Stimulated activated CD4-positive, alpha-beta T cell treated with anti-CD3 and anti-CD28 coated beads, Interleukin-1b, Interleukin-23, amount 100 ng/mL, for 48 hours (primary cell): Measurements from ENCODE around the gene TMEM125.

Source experiments
- DNase-seq: peaks from one replicate; pipeline ENCODE4 v3.0.0-alpha.2; 2020

Gene TMEM125

GRCh38 chr1:43274804-43275180 lies 5.0 kb downstream of the TMEM125 start:
- no peak for DNase-seq

DNA sequence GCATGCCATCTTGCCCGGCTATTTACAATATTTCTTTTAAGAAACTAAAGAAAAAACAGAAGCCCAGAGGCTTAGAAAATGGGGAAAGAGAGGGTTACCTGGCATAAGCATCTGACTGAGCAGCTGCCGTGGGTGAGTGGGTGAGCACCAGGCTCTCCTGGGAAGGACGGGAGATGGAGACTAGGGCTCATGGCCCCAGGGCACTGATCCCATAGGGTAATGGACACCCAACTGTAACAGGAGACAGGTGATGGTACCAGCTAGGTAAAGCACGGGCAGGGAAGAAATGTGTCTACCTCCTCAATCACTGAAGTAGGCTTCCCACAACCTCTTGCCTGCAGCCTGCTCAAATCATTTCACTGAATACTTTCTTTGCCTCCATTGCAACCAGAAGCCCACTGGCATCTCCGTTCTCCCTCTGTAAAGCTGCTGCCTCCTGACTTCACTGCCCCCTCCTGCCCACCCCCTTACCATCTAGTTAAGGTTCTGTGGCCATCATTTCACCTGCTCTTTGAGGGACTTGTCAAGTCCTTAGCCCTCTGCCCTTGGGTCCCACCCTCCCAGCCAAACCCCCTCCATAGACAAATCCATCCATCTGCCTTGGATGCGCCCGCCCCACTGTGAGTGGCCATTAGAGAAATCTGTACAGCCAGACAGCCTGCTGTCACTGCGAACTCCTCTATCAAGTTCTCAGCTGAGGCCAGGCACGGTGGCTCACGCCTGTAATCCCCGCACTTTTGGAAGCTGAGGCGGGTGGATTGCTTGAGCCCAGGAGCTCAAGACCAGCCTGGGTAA lies 6.2 kb downstream of the TMEM125 start:
- DNase-seq, result no peak

GRCh38 chr1:43276673-43277072 lies 6.9 kb downstream of the TMEM125 start:
- DNase-seq, result no peak

DNA sequence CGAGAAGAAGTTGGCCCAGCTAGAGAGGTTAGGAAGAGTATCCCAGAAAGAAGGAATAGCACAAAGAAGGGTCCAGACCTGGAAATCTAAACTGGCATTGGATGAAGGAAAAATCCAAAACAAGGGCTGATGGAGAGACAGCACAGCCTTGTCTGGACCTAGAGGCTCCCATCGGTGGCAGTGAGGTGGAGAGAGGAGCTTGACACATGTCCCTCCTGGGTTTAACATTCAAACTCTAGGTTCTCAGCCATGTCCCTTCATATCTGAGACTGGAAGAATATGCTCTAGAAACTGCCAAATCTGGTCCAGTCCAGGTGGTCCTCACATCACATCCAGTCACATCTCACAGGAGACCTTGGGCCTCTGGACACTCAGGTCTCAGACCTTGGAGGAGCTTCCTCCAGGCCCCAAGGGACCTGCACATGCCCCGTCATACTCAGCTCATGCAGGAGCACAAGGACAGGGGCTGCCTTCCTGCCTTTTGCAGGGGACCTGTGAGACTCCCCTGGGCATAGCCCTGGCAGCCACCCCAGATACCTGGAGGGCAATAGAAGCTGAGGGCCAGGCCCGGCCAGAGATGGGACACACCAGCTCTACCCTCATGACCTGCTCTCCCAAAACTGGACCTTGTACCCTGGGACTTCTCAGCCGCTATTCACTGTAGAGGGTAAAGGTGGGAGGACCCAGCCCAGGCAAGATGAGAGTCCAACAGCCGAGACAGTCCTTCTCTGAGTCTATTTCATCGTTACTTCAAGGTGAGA lies 7.5 kb downstream of the TMEM125 start:
- no peak for DNase-seq

DNA sequence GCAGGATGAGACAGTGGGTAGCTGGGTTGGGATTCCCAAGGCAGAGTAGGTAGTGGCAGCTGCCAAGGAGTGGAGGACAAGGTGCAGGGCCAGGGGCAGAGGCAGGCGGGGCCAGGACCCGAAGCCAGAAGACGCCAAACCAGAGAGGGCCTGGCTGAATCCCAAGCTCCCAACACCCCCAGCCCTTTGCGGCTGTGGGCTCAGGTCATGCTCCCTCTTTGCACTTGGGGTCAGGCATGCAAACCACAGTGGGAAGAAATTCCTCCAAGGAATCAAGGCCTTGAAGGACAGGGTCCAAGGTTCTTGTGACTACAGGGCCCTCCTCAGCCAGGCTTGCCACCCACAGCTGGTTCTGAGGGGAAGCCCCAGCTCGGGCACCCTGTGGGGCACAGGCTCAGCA lies 9.4 kb downstream of the TMEM125 start:
- no peak for DNase-seq

DNA sequence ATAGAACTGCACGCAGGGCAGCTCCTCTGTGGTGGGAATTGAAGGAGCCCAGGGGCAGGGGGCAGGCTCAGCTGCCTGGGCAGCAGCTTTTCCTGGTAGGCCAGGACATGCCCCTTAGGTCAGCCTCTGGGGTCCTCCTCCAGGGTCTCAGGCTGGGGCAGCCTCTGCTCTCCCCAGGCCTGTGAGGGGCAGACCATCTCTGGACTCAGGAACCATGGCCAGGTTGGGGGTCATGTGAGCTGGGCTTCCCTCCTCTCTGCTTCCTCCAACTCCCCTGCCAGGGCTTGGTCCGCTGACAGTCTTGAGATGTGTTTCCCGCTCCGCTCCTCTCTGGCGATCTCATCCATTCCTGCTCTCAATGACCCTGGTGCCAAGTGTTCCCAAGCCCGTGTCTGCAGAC lies 9.9 kb downstream of the TMEM125 start:
- DNase-seq, result no peak

DNA sequence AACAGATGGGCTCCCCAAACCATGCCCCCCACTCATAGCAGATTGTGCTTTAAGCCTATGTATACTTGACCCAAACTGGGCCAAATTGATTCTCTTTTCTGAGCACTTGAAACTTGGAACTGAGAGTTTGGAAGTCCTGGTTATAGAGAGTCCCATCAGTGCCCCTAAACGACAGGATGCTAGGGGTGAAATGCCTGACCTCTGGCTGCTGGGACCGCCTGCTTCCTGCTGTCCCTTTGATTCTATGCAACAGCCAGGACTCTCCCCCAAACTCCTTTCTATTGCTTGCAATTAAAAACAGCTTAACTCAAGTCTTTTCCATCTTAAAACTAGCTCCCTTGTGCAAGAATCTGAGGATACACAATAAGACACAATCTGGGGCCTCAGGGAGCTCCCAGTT lies 10.9 kb downstream of the TMEM125 start:
- DNase-seq, result no peak

DNA sequence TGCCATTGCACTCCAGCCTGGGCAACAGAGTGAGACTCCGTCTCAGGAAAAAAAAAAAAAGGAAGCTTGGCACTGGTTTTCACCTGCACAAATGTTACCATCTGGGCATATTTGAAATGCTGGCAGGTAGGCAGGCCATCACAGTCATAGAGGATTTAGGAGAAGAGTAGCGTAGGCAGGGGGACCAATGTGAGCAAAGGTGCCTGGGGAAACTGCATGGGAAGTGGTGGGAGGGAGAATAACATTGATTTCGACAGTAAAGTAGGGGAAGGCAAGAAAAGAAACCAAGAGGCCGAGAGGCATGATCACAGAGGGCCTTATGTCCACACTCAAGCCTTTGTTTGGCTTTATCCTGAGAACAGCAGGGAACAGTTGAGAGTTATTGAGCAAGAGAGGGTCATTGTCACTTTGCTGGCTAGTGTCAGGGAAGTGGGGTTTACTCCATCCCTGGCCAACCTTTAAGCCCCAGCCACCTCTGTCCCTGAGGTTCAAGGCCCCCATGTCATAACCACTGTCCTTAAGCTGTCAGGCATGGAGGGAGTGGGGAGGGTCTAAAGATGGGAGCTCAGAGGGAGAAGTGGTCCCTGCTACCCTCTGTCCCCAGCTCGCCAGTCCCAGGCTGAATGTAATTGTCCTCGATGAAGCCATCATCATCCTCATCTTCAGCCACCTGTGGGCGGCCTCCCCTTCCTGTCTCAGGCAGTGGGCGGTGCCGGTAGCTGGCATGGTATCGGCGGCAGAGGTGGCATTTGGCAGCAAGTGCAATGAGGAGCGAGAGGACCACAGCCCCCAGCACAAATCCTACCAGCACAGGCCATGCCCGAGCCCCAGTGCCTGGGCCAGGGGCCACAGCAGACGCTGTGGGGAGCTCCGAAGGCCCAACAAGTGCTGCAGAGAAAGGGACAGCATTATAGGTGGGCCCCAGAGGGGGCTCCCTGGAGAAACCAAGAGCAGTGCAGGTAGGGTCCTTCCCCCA lies 12.7 kb downstream of the TMEM125 start:
- no peak for DNase-seq

GRCh38 chr1:43284065-43284464 lies 14.3 kb downstream of the TMEM125 start:
- no peak for DNase-seq

DNA sequence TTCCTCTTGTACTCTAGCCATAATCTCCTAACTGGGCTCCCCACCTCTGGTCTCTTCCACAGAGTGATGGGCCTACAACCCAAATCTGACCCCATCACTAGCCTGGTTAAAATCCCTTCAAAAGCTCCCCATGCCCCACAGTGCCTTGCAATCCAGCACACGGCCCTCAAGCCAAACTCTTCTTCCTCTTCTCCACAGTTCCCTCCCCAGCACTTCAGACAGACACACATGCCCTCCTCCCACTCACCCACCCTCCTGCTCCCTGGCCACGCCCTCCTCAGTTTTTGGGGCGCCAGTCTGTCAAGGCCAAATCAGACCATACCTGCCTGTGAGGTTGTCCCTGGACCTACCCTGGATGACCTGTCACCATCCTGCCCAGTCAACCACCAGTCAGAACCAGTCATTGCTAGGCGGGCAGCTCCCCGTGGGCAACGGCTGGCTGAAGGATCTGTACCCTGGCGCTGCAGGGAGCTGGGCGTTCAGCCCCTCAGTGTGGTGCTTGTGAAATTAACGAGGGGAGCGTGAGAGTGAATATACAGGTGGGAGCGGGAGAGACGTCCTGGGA lies 14.8 kb downstream of the TMEM125 start:
- no peak for DNase-seq

DNA sequence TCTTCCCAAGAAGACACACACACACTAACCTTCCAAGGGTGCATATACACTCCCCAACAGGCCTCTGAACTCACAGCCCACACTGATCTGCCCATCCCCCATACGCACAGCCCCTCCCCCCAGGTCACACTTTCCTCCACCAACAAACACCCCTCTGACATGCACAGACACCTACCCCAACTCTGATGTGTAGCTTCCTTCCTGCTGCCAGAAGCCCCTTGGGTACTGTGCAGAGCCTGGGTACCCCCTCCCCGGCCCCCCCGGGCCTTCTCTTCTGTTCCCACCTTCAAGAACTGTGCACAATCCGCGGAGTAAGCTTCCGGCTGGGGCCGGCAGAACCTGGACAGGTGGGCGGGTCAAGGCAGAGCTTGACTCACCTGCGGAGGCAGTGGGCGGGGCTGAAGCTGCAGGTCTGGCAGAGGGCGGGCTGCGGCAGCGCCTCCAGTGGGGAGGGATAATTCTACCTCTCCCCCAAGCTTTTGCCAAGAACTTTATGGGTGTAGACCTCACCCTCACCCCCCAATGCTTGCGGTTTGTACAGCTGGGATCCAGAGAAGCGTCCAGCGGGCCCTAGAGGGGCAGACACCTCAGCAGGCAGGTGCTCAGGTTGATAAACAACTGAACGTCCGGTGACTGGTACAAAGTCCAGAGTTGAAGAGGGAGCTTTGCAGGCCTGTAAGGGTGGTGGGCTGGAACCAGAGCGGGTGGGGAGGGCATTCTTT lies 15.6 kb downstream of the TMEM125 start, which contains the start of gene C1orf210:
Gene C1orf210 (minus strand): TSS at position 313 of the 722 bp plus-strand sequence. CDS start 2,311 bp downstream, outside the sequence.
- no peak for DNase-seq

DNA sequence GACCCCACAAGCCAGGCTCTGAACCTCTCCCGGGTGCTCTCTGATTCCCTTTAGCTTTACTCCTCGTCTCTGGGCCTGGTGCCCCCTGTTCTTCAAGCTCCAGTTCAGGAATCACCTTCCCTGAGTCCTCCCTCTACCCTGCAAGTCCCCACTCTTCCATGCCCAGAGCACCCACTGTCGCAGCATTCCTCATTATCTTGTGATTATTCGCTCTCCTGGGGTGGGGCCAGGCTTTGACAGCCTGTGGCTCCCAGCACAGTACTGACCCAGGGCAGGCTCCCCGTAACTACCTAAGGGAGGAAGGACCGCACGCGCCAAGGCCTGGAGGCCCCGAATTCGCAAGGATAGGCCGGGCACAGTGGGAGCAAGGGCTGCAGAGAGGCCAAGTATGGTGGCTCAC lies 16.3 kb downstream of the TMEM125 start:
- DNase-seq, result no peak

DNA sequence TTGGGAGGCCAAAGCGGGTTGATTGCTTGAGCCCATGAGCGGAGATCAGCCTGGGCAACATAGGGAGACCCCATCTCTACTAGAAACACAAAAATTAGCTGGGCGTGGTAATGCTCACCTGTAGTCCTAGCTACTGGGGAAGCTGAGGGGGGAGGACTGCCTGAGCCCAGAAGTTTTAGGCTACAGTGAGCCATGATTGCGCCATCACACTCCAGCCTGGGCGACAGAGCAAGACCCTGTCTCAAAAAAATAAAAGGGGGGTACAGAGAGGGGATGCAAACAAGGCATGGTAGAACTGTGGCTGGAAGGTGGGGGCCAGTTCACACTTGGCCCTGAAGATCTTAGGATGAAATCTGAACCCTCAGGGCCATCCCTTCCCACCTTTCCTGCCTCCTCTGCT lies 16.8 kb downstream of the TMEM125 start:
- no peak for DNase-seq

GRCh38 chr1:43288058-43288784 lies 18.4 kb downstream of the TMEM125 start:
- no peak for DNase-seq

DNA sequence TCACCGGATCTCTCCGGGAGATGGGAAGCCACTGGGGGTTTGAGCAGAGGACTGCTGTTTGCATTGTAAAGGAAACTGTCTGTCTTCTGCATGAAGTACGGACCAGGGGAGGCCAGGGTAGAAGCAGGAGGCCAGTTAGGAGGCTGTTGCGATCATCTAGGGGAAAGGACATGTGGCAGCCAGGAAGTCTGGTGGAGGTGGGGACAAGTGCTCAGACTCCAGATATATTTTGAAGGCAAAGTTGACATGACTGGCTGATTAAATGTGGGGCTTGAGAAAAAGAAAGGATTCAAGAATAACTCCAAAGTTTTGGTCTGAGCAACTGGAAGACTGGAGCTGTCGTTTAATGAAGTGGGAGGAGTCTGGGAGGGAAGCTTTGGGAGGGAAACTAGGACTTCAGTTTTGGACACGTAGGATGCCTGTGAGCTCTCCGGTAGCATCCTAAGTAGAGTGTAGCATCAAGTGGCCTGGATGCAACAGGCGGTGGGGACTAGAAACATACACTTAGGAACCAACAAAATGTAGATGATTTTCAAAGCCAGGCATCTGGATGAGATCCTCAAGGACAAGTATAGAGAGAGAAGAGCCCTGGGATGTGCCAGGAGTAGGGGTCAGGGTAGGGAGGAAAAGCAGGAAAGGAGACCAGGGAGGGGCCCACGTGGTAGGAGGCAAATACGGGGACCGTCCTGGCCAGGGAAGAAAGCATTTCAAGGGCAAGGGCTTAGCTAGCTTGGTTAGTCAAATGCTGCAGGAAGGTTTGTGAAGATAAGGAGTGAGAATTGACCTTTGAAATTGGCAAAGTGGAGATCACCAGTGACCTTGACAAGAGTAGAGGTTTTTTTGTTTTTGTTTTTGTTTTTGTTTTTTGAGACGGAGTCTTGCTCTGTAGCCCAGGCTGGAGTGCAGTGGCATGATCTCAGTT lies 19.3 kb downstream of the TMEM125 start:
- DNase-seq, result no peak

- DNase-seq, result no peak
Observed at GRCh38 chr1:43292216-43292615, 22.4 kb downstream of the TMEM125 start.

- DNase-seq, result no peak
Observed at GRCh38 chr1:43292679-43293078, 22.9 kb downstream of the TMEM125 start.

DNA sequence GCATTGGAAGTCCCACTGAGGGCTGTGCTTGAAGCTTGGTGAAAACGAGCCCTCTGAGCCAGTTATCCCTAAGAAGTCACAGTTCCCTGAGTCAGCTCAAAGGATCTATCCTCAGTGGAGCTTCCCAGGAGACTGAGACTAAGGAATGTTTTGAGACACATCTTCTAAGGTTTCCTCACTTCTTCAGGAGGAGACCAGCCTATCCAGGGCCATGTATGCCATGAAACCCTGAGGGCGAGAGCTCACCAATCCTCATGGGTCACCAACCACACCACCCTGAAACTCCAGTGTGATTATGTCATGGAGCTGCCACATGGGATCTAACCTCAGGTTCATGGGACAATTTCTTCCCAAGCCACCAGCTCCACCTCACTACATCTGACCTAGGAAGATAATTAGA lies 23.4 kb downstream of the TMEM125 start:
- DNase-seq, result no peak

- no peak for DNase-seq
Observed at GRCh38 chr1:43293896-43294760, 24.3 kb downstream of the TMEM125 start.
